NCI-H2196 (cell line): ENCODE results near the gene GPR143.

Source experiments
- DNase-seq: peaks from one replicate; lab custom pipeline; 2025; ENCODE audit not compliant: unreplicated experiment; lab: John Stamatoyannopoulos, UW

Gene GPR143

DNA sequence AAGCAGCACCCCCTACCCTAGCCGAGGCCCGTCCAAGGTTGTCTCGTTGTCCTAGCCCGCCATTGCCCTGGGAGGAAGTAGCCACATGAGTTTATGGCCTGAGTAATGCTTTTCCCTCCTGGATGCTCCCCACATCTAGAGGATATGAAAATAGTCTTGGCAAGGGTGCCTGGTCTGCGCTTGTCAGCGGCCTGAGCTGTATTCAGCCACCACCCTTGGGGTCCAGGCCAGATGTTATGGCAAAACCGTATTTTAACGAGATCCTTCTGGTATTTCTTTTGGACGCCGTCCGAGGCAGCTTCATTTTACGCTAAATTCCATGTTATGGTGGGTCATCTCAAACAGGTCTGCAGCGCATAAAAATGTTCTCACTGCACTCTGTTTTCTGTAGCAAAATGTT lies 89.3 kb downstream of the GPR143 start:
- DNase-seq = no peak
